Measurements from ENCODE around the gene S100Z.
"Not testable (repeated sequence)": the region's sequence is repeated elsewhere in the genome, so short reads cannot be mapped to it uniquely, and the experiment has no call there.

The S100Z gene

DNA sequence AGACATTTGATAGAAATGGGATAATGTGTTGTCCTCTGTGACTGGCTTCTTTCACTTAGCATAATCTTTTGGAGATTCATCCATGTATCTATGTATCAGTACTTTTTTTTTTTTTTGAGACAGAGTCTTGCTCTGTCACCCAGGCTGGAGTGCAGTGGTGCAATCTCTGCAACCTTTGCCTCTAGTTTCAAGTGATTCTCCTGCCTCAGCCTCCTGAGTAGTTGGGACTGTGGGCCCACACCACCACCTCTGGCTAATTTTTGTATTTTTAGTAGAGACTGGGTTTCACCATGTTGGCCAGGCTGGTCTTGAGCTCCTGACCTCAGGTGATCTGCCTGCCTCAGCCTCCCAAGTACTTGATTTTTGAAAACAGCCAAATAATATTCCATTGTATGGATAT lies 23.4 kb upstream of the S100Z start:
- not testable (repeated sequence) for DNase-seq (ENCODE audit: low read depth in 2 of 2)

DNA sequence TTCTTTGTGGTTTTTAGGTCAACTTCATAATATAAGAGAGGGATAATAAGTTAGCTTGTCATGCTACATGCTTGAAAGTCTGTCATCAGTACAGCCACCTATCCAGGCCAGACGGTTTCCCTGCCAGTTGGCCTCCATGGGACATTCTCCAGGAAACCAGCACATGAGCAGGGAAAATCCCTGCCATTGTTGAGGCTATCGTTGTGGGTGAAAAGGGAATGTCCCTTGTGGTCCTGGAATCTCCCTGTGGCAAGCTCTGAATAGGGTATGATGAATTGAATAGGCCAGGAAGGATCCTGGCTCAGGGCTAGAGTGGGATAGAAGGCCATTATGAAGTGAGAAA lies 18.7 kb upstream of the S100Z start:
- no peak for DNase-seq (ENCODE audit: low read depth in 2 of 2)

DNA sequence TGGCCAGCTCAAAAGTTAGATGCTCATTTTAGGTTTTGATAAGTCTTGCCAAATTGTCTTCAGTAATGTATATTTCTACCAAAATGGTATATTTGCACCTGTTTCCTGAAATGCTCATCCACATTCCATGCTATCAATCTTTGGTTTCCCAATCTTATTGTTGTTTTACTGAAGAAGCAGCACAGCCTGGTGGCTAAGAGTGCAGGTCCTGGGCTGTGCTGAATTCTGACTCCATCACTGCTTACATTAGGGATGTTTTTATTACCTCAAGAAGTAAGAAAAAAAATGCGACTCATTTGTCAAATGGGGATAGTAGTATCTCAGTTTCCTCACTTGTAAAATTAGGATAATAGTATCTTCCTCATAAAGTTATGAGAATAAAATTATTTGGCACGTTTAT lies 13.6 kb upstream of the S100Z start:
- no peak for DNase-seq (ENCODE audit: low read depth in 2 of 2)

DNA sequence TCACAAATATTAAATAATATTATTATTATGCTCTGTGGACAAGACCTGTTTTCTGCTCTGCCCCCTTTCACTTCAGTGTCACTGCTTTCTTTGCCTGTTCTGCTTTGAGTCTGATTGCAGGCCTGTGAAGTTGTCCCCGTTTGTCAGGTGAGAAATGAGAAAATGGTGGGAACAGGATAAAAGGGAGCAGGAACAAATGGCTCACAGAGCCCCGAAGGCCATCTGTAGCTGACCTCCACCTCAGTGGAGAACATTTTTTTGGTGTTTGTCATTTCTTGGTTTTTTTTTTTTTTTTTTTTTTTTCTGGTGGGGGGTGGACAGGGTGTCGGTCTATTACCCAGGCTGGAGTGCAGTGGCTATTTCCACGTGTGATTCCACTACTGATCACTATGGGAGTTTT lies 13.2 kb upstream of the S100Z start:
- no peak for DNase-seq (ENCODE audit: low read depth in 2 of 2)

DNA sequence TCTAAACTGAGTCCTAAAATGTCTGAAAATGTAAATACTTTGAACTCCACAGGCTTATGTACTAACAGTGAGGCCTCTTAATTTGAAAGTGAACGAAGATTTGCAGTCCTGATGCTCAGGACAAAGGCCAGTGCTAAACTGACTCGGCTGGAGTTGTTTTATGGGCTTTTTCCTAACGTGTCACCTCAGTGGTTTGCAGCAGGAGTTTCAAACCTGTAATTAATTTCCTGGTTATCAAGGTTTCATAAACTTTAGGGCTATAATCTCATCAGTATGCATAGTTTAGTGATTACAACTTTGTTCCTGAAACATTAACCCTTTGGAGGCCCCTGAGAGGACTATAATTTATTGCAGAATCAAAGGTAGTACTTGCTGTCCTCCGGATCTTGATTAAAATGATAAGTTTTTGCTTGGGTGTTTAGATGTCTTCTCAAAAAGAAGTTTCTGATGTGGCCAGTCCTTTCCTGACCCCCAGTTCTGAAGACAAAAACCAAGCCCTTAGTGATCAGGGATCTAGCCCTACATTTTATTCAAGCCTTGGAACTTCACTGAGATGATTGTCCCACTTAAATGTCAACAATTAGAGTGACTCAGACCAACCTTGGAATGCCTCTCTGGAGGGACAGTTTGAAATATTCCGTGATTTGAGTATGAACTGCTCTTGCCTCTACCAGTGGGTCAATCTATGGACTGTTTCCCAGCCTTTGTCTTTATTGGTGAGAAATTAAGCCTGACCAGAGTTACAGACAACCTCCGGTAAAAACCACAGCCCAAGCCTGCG lies 11.1 kb upstream of the S100Z start:
- DNase-seq (ENCODE audit: low read depth in 2 of 2): no peak

DNA sequence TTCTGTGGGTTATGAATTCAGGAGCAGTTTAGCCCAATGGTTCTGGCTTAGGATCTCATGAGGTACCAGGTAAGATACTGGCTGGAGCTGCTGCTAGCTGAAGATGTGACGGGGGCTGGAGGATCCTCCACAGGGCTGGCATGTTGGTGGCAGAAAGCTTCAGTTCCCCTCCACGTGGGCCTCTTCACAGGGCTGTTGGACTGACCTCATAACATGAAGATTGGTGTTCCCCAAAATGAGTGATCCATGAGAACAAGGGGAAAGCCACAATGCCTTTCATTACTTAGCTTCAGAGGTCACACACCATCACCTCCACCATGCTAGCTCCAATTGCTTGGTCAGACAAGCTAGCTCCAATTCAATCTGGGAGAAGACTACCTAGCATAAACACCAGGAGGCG lies 8.5 kb upstream of the S100Z start:
- DNase-seq (ENCODE audit: low read depth in 2 of 2): no peak

DNA sequence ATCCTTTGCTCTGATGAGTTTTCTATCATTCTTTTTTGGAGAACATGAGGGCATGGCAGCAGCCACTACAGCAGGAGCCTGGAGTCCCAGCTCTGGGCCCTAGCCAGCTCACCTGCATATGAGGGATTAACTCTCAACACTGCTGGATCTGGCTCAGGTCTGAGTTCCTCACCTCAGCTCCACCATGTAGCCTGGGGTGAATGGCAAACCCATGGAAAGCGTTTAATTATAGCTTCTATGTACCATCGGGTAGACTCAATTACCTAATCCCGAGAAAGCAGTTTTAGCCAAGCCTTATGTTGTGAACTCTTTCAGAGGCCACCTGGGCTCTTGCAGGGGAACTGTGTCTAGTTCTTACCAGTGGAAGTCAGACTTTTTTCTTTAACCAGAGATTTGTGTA lies 3.9 kb upstream of the S100Z start:
- DNase-seq (ENCODE audit: low read depth in 2 of 2): no peak

DNA sequence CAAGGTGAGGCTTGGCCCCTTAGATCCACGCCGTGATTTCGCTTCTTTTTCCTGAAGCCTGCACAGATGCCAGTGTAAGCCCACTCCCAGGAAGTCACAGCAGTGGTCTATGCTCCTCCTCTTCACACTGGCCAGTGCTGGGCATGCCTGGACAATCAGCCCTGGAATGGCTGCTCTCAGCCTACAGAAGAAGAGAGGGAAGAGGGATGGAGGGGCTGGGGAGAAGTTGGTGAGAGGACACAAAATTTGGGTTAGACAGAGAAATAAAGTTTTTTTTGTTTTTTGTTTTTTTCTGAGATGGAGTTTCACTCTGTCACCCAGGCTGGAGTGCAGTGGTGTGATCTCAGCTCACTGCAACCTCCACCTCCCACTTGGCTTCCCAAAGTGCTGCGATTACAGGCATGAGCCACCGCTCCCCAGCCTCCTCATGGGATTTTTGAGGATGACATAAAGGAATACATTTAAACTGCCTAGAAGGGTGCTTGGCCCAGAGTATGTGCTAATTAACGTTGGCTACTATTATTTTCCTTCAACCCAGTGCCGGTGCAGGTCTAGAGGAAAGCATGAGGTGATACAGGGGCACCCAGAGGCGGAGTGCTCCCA lies 830 bp downstream of the S100Z start:
- DNase-seq (ENCODE audit: low read depth in 2 of 2): no peak

DNA sequence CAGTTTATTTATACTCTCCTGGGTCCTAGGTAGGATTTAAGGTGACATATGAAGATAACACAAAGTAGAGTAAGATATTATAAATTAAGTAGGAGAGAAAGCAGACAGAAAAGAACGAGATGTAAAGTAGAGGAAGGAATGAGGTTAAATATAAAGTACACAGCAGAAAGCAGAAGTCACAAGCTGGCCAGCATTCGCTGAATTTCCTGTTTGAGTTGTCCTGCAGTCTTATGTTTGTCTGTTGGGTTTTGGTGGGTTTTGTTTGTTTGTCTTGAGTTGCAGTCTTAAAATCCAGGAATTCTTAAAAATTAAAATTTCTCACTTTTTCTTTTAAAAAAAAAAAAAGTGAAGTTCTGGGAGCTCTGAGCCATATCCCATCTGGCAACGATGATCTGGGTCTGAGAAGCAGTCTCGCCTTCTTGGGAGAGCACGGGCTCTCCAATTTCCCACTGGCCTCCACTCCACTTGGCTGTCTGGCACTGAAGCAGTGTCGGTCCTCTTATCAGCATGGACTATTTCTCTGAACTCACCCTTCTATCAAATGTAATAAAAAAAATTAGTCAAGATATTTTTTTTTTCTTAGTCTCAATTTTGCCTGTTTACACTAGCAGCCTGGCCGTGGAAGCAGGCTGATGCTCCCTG lies 2.0 kb downstream of the S100Z start:
- DNase-seq (ENCODE audit: low read depth in 2 of 2): no peak

DNA sequence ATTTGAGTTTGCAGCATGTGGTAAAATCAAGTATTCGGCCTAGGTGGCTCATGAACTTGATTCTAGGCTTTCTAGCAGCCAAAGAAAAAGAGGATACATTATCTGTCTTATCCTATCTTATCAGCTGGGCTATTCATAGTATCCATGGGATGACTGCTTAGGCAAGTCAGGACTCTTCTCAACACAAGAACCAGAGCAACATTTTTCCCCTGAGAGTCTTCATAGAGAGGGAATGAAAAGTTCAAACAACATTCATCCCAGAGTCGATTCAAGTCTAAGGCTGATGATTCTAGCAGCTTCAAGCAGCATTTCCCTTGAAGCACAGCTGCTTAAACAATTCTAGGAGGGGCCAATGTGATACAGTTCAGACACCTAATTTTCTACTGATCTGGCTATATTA lies 3.0 kb downstream of the S100Z start:
- no peak for DNase-seq (ENCODE audit: low read depth in 2 of 2)

DNA sequence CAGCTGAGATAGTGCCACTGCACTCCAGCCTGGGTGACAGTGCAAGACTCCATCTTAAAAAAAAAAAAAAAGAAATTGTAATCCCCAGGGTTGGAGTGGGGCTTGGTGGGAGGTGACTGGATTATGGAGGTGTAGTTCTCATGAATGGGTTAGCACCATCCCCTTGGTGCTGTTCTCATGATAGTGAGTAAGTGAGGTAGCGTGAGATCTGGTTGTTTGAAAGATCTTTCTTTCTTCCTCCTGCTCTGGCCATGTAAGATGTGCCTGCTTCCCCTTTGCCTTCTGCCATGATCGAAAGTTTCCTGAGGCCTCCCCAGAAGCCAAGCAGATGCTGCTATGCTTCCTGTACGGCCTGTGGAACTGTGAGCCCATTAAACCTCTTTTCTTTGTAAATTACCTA lies 3.9 kb downstream of the S100Z start:
- DNase-seq (ENCODE audit: low read depth in 2 of 2): not testable (repeated sequence)

DNA sequence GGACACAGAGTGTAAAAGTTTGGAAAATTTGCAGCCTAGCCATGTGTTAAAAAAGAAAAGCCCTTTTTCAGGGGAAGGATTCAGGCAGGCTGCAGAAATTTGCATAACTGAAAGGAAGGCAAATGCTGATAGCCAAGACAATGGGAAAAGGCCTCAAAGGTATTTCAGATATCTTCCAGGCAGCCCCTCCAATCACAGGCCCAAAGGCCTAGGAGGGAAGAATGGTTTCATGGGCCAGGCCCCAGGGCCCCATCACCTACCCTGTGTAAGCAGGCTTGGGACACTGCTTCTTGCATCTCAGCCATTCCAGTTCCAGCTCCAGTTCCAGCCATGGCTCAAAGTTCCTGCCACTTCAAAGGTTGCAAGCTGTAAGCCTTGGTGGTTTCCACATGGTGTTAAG lies 4.8 kb downstream of the S100Z start:
- DNase-seq (ENCODE audit: low read depth in 2 of 2): no peak

DNA sequence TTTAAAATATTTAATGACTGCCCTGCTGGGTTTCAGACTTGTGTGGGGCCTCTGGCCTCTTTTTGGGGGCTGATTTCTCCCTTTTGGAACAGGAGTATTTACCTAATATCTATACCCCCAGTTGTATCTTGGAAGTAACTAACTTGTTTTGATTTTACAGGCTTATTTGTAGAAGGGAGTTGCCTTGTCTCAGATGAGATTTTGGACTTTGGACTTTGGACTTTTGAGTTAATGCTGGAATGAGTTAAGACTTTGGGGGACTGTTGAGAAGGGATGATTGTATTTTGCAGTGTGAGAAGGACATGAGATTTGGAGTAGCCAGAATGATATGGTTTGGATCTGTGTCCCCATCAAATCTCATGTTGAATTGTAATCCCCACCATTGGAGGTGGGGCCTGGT lies 5.7 kb downstream of the S100Z start:
- not testable (repeated sequence) for DNase-seq (ENCODE audit: low read depth in 2 of 2)

DNA sequence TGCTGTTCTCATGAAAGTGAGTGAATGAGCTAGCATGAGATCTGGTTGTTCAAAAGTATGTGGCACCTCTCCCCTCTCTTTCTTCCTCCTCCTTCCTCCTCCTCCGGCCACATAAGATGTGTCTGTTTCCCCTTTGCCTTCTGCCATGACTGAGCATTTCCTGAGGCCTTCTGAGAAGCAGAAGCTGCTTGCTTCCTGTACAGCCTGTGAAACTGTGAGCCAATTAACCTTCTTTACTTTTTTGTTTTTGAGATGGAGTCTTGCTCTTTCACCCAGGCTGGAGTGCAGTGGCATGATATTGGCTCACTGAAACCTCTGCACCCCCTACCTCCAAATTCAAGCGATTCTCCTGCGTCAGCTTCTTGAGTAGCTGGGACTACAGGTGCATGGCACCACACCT lies 6.1 kb downstream of the S100Z start:
- DNase-seq (ENCODE audit: low read depth in 2 of 2): no peak

DNA sequence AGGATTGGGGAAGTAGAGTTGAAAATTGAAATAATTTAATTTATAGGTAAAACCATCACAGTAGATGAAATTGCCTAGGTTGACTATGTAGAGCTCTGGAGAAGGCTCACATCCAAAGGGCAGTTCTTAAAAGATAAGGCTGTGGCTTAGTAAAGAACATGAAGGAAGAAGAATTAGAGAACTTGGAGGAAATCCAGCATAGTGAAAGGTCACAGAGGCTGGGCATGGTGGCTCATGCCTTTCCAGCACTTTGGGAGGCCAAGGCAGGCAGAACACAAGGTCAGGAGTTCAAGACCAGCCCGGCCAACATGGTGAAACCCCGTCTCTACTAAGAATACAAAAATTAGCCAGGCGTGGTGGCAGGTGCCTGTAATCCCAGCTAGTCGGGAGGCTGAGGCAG lies 7.0 kb downstream of the S100Z start:
- not testable (repeated sequence) for DNase-seq (ENCODE audit: low read depth in 2 of 2)

DNA sequence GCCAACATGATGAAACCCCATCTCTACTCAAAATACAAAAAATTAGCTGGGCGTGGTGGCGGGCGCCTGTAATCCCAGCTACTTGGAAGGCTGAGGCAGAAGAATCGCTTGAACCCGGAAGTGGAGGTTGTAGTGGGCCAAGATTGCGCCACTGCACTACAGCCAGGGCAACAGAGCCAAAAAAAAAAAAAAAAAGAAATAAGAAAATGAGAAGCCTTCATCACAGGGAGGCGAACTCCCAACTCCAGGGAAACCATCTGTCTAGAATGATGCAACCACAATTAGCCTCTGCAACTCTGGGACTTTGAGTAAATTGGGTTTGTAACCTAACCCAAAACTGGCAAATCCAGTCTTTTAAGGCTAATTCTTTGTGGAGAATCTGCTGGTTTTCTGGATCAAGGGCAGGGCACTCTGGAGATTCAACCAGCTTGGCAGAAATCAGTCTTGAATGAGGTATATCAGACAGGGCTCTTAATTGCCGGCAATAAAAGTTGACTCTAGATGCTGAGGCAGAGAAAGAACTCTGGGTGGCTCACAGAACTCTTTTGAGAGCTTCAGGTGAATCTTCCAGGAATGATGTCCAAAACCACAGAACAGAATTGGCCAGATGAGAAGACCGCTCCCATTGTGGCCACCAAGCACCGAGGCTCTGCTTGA lies 9.9 kb downstream of the S100Z start:
- no peak for DNase-seq (ENCODE audit: low read depth in 2 of 2)

DNA sequence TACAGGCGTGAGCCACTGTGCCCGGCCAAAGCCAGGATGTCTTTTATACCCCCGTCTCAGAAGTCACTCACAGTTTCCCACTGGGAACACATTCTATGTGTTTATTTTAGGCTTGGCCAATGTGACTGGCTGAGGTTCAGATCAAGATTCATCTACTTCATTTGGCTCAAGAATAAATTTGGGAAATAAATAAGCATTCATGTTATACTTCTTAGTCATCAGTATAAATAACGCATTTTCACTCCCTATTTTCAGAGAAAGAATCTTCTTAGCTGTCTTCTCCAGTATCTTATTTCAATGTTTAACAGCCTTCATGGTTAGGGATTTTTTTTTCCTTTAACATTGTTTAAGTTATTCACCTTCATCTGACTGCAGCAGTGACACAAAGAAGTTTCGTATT lies 11.8 kb downstream of the S100Z start:
- DNase-seq (ENCODE audit: low read depth in 2 of 2): no peak

DNA sequence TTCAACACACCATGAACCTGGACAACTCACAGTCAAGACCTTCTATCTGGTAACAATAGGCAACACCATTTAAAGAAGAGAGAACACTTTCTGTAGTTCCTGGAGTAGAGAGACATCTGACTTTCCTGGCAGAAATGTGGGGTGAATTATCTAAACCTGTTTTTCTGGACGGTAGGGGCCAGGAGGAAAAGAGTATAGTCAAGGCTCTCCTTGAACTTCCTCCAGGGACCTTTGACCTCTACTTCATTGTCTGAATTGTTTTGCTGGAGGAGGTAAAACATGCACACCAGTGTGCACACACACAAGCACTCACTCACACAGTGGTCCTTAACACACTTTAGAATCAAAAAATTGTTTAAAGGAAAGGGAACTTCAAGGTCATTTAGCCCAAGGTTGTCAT lies 13.2 kb downstream of the S100Z start:
- DNase-seq (ENCODE audit: low read depth in 2 of 2): no peak

DNA sequence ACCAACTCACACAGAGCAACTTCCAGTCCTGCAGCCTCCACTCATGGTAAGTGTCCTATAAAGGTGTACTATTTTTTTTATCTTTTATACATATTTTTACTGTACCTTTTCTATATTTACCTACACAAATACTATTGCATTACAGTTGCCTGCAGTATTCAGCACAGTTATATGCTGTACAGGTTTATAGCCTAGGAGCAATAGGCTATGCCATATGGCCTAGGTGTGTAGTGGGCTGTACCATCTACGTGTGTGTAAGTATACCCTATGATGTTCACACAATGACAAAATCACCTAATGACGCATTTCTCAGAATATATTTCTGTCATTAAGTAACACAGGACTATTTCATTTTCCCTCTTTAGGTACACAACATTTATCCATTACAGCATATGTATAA lies 16.7 kb downstream of the S100Z start:
- DNase-seq (ENCODE audit: low read depth in 2 of 2): no peak

DNA sequence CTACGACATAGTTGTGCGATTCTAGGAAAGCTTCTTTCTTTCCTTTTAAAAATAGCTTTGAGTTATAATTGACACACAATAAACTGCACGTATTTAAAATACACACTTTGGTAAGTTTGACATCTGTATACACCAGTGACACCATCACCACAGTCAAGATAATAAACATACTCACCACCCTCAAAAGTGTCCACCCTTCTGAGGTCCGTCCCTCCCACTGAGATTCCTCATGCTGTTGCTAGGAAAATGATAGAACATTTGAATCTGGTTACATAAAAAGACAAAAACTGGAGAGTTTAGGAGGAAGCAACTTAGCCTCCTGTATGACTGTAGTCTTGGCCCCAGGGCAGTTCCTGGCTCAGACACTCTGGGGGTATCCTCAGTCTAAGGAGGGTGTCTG lies 17.2 kb downstream of the S100Z start:
- no peak for DNase-seq (ENCODE audit: low read depth in 2 of 2)

DNA sequence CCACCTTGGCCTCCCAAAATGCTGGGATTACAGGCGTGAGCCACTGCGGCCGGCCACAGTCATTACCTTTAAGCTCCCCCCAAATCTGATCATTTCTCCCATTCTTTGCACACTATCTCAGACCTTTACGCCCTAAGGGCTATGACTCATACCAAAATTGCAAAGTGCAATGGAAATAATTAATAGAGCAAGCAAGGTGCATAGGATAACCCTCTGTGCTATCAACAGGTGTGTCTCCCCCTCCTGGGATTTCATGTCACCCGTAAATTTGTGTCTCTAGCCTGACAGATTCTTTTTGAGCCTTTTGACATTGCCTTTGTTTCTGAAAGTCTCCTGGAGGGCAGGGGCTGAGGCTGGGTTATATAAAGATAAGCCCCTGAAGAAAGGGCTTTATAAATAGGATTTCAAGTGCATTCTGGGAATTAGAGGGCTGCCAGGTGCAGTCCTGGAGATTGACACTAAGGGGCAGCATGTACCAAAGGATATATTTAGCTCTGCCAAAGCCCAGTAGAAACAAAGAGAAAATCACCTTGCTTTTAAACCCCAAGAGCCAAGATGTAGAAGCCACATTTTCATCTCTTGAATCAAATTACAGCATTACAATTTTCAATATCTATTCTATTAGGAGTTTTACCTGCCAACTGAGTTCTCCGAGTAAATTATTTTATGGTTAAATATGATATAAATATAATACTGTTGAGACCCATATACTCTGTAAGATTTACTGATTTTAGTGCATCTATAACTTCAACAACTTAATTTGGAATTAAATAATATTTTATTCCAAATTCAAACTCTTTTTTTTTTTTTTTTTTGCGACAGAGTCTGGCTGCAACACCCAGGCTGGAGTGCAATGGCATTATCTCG lies 18.2 kb downstream of the S100Z start:
- DNase-seq (ENCODE audit: low read depth in 2 of 2): peak; percentile 16 to 57

DNA sequence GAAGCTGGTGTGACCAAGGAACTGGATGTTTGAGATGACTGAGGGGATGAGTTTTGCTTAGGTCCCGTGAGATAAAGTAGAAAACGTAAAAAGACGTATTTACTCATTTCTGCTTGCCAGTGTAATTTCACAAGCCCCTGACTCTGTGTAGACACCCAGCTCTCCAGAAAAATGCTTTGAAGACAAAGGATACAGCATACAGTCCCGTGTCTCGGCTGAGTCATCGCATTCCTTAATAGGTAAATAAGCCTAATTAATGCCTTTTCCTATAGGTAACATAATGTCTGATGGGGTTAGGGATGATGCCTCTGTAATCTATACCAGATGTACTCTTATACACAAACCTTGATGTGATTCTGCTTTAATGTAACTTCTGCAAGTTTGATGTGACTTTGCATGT lies 20.2 kb downstream of the S100Z start:
- DNase-seq (ENCODE audit: low read depth in 2 of 2): no peak
